GM10847 (cell line): ENCODE measurements around the gene ERBB4.

Experiments used
- POLR2A ChIP-seq: IDR thresholded peaks from 2 replicates; pipeline ENCODE4 v1.6.1; 2011; ENCODE audit not compliant: insufficient read length; ENCODE audit errors: extremely low read depth

Gene ERBB4

DNA sequence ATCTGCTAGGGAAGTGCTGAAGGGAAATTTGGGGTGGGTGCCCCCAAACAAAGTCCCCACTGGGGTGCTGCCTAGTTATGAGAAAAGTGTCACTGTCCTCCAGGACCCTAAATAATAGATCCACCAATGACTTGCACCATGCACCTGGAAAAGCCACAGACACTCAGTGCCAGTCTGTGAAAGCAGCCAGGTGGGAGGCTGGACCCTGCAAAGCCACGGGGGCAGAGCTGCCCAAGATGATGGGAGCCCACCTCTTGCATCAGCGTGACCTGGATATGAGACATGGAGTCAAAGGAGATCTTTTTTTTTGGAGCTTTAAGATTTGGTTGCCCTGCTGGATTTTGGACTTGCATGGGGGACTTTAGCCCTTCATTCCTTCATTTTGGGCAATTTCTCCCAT is 431.6 kb downstream of the ERBB4 start:
- TF ChIP-seq POLR2A = no peak

DNA sequence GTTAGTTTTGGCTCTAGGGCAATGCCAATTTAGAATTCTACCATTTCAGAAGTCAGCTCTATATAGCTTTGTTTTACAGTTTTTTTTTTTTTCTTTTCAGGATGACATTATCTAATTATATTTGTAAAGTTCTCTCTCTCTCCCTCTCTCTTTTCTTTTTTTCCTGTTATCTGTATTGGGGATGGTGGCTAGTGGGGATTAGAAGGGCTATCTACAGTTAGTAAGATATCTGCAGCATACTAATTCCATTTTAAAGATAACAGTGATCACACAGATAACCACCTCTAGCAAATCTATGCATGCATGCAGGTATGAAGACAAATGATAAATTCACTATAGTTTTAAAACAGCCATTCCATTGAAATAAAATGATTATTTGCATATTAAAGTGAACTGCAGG is 438.9 kb downstream of the ERBB4 start:
- no peak for TF ChIP-seq POLR2A

DNA sequence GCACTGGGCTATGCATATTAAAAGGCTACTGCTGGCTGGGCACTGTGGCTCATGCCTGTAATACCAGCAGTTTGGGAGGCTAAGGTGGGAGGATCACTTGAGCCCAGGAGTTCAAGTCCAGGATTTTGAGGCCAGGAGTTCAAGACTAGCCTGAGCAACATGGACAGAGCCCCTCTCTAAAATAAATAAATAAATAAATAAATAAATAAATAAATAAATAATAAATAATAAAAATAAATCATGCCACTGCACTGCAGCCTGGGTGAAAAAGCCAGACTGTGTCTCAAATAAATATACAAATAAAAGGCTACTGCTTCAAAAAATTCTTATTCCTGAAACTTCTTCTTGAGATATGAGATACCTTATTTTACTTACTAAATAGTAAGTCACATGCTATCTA is 439.6 kb downstream of the ERBB4 start:
- no peak for TF ChIP-seq POLR2A

DNA sequence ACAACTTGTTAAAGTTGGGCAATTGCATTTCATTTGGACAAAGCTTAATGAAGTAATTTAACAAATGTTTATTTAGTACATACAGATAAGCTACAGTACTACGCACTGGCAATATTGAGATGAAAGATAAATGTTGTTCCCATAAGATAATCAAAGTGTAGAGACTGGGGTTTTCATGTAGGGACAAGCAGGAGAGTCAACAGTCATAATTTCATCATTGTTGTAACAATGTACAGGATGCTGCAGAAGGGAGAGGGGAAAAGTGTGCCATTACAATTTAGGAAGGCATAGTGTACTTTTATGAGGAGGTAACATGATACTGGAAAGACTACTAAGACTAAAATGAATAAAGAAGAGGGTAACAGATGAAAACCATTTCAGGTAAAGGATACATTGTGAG is 441.6 kb downstream of the ERBB4 start:
- TF ChIP-seq POLR2A = no peak

DNA sequence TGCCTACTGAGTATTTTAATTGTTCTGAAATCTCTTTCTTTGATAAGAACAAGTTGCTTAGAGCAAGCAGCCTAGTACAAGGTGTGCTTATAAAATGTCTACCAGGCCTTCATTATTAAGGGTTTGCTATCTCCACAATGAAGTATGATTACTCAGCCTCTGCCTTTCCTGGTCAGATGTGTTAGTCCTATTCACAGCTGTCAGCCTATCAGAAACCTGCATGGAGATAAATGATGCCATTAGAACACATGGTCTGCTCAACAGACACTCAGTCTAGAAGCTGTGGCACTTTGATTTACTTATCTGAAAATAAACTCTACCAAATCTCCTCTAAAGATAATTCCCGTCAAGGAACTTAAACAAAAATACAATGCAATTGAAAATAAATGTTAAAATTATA is 448.7 kb downstream of the ERBB4 start:
- no peak for TF ChIP-seq POLR2A

DNA sequence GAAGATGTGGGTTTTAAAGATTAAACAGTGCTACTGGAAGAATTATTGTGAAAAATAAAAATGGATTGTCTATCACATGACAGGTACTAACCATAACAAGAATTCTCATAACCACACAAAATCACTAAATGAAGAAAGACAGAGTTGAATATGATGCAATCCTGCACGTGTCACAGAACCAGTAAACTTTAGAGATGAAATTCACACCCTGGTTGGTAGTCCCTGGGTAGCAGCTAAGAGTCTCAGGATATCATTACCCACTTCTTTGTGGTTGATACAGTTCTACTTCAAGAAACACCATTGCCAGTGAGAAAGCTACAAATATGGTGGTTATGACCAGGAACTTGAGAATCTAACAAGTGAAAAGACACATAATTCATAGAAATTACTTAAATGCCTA is 450.2 kb downstream of the ERBB4 start:
- TF ChIP-seq POLR2A = no peak

DNA sequence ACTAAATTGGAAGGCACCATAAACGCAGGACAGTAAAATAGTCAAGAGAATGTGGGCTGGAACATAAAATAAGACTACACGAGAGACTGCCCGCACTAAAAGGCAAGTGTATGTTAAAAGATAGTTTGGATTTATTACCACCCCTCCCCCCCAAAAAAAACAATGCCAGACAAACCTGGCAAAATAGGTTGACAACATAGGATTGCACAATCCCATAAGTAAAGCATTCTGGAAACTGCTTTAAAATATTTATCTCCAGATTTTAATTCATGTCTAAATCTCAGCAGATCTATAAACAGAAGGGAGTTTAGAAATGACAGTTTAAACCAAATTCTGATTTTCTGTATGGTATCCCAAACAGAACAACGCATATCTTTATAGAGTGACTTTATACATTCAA is 455.1 kb downstream of the ERBB4 start:
- TF ChIP-seq POLR2A = no peak

DNA sequence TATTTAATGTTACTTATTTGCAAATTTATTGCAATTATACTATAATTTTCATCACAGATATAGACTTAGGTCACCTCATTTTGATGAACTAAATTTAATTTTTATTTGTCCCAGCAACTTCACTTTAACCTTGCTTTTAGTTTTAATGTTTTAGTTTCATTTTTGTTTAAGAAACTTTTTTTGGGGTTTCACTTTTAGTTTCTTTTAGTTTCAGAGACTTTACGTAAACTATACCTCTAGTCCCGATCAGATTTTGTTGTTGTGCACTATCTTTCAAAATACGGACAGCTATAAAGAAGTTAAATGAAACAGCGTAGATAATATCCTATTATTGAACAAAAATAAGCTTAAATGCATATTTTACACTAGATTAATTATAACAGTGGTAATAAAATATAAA is 460.5 kb downstream of the ERBB4 start:
- no peak for TF ChIP-seq POLR2A

DNA sequence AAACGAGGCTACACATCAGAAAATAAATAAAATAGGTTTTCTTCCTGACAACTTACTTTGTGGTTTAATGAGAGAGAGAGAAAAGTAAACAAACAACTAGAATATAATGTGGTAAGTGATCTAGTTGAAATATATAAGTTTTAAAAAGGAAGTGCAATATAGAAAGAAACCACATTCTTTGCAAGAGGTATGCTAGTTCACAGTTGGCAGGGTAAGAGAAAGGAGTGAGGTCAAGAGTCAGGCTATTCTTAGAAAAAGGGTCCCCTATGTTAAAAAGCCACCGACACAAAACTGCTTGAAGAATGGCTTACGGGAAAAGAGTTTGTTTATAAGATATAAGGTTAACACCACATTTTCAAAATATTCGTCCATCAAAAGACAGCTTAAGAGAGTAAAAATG is 462.1 kb downstream of the ERBB4 start:
- TF ChIP-seq POLR2A = no peak

DNA sequence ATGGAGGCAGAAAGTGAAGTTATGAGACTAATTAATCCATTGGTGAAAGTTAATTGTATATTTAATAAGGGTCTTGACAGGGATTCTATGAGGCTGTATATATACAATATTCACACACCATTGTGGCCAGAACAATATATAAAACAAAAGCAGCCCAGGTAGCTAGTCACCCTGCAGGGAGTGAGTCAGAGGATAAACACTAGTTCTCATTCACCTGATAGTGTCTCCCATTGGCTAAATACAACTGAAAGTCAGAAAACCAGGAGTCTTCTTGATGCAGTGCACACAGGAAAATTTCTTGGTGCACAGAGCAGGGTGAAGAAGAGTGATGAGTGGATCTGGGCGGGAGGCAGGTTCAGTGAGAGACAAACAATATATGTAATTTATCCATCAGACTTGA is 465.2 kb downstream of the ERBB4 start:
- no peak for TF ChIP-seq POLR2A

DNA sequence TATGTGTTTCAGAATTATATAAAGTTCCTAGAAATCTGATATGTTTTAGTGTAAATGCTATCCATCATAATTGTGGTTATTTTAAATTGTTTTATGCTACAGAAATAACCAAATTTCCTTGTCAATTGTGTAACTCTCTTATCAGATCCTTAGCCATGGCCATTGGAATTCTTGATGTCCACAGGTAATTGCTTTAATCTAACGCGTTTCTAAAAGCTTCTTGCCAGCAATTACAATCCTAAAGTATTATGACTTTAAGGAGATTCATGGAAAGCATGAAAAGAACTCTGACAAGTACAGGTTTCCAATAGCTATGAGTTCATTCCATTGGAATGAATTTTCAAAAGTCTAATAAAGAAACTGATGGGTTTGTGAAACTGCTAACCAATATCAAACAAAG is 472.1 kb downstream of the ERBB4 start:
- no peak for TF ChIP-seq POLR2A

DNA sequence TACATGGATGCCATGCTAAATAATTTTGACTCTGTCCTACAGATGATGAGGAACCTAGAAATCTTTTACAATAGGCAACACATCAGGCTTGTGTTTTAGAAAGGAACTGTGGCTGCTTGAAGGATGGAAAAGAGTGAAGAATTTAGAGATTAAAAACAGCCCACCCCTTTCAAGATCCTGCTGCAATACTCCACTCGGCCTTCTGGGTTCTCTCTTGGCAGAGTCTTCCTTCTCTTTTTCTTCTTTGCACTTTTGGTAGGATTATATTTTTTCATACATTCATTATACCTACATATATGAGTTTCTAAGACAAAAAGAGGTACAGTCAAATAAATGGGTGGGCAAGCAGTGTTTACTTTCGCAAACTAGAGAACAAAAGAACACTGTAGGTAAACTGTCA is 474.3 kb downstream of the ERBB4 start:
- TF ChIP-seq POLR2A = no peak

DNA sequence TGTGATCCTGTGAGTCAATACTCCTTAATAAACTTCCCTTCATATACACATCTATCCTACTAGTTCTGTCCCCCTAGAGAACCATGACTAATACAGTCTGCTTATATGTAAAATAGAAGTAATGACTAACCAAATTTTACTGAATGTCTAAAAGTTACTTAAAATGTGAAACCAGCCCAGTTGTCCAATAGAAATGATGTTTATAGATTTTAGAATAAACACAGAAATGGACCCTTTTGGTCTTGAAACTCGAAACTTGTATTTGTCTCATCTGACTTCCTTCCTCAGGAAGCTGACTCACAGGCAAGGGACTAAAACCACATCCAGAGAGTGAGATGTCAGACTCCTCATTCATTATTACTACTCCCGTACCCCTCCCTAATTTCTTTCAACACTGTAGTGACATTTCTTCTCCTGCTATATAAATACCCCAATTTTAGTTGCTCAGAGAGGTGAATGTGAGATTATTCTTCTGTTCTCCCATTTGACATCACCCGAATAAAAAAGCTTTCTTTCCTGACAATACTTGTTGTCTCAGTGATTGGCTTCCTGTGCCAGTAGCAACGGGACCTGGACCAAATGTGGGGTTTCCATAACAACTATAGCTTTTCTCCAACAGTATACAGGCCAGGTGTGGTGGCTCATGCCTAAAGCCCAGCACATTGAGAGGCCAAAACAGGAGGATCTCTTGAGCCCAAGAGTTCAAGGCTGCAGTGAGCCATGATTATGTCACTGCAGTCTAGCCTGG is 486.0 kb downstream of the ERBB4 start:
- no peak for TF ChIP-seq POLR2A

DNA sequence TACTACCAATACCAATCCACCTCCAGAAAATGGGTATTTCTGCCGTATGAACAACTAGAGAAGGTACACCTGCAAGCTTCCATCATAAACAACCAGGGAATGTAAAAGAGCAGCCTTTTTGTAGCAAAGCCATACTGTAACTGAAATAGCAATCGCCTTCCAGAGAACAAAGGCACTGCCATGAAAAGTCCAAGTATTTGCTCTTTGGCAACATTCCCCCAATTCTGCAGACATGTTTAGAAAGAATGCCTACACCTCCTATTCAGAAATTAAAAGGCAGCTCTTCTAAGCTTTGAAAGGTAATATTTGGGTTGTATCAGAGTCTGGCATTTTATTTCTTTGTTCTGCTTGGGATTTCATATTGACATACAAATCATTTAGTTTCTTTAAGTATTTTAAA is 487.7 kb downstream of the ERBB4 start:
- TF ChIP-seq POLR2A = no peak

DNA sequence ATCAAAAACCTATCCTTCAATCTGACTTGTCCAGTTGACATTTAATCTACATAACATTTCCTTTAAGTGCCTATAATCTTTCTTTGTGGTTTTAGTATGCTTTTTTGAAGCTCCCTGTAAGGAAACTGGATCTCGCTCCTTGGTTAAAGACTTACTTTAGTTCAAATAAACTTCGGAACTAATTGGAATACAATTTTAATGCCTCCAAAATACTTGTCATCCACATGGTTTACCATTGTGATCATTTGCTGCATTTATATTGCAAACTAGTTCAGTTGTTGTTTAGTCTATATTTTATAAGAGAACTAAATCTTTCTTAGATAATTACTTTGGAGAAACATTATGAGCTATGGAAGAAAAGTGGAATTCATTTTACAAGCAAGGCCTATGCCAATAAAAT is 496.0 kb downstream of the ERBB4 start:
- TF ChIP-seq POLR2A = no peak

DNA sequence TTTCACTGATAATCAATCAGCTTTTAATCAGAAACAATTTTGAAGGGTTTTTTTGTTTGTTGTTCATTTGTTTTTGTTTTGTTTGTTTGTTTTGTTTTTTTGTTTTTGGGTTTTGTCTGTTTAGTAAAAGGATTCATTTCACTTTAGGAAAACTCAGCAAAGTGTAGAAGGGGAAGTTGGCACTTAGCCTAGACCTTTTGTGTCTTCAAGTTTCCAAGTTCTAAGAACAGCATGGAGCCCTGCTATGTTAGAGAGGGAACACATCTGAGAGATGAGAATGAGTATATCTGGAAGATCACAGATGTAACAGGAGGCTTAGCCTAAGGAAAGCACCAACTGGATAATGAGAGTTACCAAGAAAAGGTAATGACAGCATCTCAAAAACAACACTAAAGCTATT is 501.5 kb downstream of the ERBB4 start:
- TF ChIP-seq POLR2A = no peak

DNA sequence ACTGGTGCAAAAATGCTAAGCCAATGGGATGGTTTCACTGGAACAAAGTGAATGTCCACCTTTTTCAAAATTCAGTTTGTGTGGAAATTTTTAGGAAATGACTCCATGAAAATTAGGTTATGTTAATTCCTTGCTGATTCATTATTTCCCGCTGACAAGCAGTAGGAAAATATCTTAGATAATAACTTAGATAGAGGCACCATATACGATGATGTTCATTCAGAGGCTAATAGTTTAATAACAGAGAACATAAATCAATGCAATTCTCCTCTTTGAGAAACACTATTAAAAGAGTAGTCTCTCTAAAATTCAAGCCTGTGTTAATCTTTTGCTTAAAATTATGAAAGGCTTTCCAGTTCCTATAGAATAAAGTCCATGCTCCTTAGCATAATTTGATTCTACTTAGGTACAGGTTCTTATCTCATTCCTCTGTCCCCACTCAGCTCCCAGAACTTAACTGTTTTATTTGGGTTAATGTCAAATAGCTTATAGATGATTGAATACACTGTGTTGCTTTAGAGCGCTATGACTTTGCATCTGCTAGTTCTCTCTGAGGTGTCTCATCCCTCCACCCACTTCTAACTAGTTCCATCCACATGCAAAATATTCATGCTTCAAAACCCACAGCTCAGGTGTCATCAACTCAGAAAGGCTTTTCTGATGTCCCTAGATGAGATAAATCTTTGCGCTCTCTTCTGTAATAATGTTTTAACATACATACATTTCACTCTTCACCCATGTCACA is 503.6 kb downstream of the ERBB4 start:
- no peak for TF ChIP-seq POLR2A
